GM18951 (cell line): ENCODE data around the gene ADGRD1.

Source experiments
- POLR2A ChIP-seq: IDR thresholded peaks from 4 replicates; pipeline ENCODE4 v1.6.1; 2011; ENCODE audit warnings: mild to moderate bottlenecking; ENCODE audit not compliant: insufficient read length, insufficient read depth; ENCODE audit errors: extremely low read depth
- in situ Hi-C: fragments of 300-500 bp; cut with MboI; formaldehyde crosslinking; loops from one replicate; pipeline ENCODE4 v1.12.0; 2022; ENCODE audit warnings: low sequenced_read_pairs, mixed read lengths, inconsistent platforms; ENCODE audit not compliant: unreplicated experiment

The ADGRD1 gene

DNA sequence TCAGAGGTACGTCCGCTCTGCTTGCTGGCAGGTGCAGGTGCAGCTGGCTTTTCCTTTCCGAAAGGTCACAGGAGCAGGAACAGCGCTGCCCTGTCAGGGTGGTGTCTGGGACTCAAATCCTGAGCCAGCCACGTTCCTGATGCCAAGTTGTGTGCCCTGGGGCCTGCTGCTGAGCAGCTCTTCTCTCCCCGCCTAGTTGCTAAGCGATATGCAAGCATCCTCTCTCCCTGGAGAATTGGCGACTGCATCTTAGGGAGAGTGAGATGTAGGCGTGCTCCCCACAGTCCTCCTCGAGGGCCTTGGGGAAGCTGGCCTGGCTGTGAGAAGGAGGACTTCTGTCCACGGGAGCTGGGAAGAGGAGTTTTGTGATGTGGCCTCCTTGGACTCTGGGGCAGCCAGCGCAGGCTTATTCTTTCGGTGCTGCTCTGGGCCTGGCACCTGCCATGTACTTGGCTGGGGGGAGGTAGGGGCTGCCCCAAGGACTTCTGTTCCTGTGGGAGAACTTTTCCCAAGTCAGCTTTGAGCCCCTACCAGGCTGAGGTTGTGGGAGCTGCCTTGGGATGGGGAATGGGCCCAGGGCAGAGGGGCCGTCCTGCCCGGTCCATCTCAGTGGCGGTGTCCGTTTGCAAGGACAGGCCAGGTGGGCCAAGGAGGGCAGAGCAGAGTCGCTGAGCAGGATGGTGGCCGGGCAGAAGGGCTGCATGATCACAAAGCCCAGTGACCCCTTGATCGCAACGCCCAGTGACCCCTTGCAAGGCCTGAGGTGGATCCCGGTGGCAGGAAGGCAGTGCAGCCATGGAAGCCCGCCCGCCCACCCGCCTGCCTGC is 183.5 kb downstream of the ADGRD1 start:
- in situ Hi-C loops, result no loop called here
- no peak for TF ChIP-seq POLR2A

DNA sequence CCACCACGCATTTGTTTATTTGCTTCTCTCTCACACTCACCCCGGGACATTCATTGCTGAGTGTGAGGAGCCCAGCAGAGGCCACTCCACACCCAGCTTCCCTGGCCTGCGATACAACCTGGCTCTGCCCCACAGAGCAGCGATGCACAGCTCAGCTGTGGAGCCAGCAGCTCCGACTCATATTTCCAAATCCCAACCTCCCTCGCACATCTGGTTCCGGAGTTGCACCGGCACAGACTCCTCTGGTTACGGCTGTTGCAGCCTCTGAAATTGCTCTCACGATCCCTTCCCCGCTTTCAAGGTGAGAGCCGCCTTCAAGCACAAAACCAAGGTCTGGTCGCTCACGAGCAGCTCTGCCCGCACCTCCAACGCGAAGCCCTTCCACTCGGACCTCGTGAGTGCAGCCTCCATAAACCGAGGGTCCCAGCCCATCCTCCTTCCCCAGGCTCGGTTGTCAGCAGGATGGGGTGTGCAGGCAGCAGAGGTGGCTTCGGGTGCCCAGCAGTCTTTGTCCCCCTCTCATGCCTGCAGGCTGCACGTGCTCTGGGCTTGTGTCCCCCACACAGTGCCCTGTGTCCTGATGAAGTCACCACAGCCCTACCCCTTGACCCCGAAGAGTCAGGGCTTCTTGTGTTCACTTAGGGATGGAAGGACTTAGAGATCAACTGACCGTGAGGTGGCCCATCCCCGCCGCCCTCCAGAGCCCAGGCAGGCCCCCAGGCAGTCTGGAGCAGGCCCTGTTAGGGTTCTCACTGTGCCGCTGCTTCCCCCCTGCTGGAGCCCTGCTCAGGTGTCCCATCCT is 184.3 kb downstream of the ADGRD1 start:
- no peak for TF ChIP-seq POLR2A
- in situ Hi-C loops, result no loop called here

- in situ Hi-C loops, result no loop called here
These were observed 185.1 kb downstream of the ADGRD1 start for GRCh38 chr12:131138638-131139362.

GRCh38 chr12:131139363-131140068 is 185.8 kb downstream of the ADGRD1 start:
- in situ Hi-C loops, result no loop called here
- TF ChIP-seq POLR2A, result no peak

More at GRCh38 chr12:131138638-131139362, 185.1 kb downstream of the ADGRD1 start:
- no peak for TF ChIP-seq POLR2A

DNA sequence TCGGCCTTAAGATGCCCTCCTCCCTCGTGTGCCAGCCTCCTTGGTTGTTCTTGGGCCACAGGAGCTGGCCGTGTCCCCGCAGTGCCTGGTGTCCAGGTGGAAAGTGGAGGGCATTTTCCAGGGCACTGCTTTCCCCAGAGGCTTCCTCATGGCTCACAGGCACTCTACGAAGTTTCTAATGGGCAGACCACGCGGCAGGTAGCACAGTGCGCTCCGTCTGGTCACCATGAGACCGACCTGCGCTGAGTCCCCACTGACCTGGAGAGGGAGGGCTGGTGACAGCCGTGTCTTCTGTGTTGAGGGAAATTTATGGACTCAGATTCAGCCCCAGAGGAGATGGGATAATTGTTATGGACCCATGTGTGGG is 186.3 kb downstream of the ADGRD1 start:
- in situ Hi-C loops, result no loop called here
- TF ChIP-seq POLR2A, result no peak

DNA sequence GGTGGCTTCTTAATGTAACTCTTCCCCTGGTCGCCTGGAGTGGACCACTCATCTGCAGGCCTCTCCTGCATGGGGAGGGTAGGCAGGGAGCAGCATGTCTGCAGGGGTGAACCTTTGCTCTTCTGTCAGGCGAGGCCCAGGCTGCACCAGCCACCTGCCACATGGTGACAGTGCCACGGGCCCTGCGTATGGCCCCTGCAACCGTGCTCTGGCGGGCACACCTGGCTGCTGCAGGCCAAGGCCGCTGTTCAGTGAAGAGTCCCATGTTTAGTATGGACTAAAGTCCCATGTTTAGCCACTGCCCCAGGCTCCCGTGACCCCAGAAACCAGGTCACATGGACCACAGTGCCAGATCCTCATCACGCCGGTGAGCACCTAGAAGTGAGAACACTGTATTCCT is 187.0 kb downstream of the ADGRD1 start:
- in situ Hi-C loops, result no loop called here
- no peak for TF ChIP-seq POLR2A

- in situ Hi-C loops, result no loop called here
- no peak for TF ChIP-seq POLR2A
These were observed 187.8 kb downstream of the ADGRD1 start for GRCh38 chr12:131141514-131141913.

DNA sequence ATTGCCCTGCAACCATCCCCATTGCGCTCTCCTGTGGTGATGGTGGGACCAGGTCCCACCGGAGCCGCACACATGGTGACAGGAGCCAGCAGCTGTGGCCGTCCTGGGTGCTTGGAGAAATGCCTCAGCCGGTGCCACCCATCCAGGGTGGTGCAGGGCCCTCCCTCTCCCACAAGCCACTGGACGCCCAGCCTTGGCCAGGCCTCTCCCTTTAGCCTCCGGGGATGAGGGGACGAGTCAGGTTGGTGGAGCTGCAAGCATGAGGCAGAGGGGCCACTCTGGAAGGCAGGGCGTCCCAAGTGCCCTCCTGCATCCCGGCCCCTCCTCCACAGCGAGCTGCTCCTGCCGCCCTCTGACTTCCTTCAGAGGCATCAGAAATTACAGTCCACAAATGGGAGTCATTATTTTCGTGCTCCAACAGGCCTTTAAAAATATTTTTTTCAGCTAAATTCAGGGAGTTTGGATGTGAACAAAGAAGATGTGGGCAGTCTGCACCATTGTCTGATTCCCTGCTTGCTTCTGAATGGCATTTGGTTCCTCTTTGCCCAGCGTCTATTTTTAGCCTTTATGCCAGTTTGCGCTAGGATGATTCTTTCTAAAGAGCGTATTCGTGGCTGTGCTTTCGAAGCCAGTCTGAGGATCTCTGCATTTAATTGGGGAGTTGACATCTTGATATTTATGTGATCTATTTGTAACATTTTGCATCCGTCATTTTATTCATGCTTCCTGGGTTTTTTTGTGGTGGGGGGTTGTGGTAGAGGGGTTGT is 189.4 kb downstream of the ADGRD1 start:
- no peak for TF ChIP-seq POLR2A
- in situ Hi-C loops, result no loop called here

DNA sequence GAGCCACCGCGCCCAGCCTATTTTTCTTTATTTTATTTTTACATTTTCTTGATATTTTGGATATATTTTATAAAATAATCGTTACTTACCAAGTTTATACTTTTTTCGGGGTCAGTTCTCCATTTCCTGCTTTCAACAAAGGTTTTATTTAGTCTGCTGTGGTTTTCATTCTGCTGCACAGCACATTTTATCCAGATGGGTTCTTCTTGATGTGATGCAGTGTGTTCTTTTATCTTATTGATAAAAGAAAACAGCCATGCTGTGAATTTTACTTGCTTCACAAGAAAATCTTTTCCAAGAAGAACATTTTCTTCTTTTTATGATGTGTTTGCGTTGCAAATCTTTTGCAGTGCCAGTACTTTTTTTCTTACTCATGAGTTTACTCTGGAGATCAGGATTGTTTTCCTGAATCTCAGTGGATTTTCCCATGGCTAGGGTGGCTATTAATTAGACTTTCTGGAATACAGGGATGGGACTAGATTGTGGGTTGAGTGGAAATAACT is 192.5 kb downstream of the ADGRD1 start:
- no peak for TF ChIP-seq POLR2A
- in situ Hi-C loops, result no loop called here

- in situ Hi-C loops, result no loop called here
- no peak for TF ChIP-seq POLR2A
These were observed 193.6 kb downstream of the ADGRD1 start for GRCh38 chr12:131147293-131147692.

DNA sequence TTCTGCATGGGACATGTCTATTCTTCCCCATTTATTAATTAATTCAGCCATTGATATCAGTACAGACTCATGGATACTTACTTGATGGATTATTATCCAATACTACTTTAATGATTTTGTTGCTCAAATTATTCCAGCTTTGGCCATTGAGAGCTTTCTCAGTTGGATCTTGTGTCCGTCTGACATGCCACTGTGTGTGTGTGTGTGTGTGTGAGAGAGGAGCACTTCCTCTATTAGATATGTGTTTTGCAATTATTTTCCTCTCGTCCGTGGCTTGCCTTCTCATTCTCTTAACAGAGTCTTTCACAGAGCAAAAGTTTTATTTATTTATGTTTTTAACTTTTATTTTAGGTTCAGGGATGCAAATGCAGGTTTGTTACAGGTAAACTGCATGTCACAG is 194.2 kb downstream of the ADGRD1 start:
- TF ChIP-seq POLR2A, result no peak
- in situ Hi-C loops, result no loop called here

- TF ChIP-seq POLR2A, result no peak
- in situ Hi-C loops, result no loop called here
These were observed 198.0 kb downstream of the ADGRD1 start for GRCh38 chr12:131151558-131152345.

GRCh38 chr12:131152587-131152986 is 198.9 kb downstream of the ADGRD1 start:
- in situ Hi-C loops, result no loop called here

More at GRCh38 chr12:131152587-131152986, 198.9 kb downstream of the ADGRD1 start:
- TF ChIP-seq POLR2A, result no peak
